Thoracic aorta (tissue), 2 donors: ENCODE results near the gene FSCN2. TPM values are rescaled to one million over a fixed set of nuclear protein-coding genes. Genes with fewer than 3 reads are reported as not detected.

Experiments used
- ATAC-seq: fragments of 150-250 bp; one replicate; pipeline ENCODE4 v1.8.0; 2017; ENCODE audit warnings: low read depth; ENCODE audit not compliant: insufficient number of reproducible peaks, low FRiP score
- DNase-seq: peaks from one replicate; pipeline ENCODE4 v3.0.0-alpha.2; 2020; ENCODE audit warnings: low spot score
- H3K27ac ChIP-seq, 2 donors: fragments of 200-600 bp; sonication (generic); 1 replicate in 1 of 2; 2 replicates in 1 of 2; pipeline ENCODE4 v1.5.1; 2016; ENCODE audit warnings: mild to moderate bottlenecking in 2 of 2, moderate library complexity in 2 of 2
- H3K27me3 ChIP-seq: fragments of 200-600 bp; sonication (generic); replicated peaks from 2 replicates; pipeline ENCODE4 v1.6.0; 2016; ENCODE audit warnings: mild to moderate bottlenecking; ENCODE audit not compliant: insufficient read depth
- H3K36me3 ChIP-seq: fragments of 200-600 bp; sonication (generic); one replicate; pipeline ENCODE4 v1.5.1; 2016
- H3K4me1 ChIP-seq, 2 donors: fragments of 200-600 bp; sonication (generic); 1 replicate in 1 of 2; 2 replicates in 1 of 2; pipeline versions ENCODE4 v1.5.1 to v1.6.0; 2016; ENCODE audit warnings: low read depth in 2 of 2, mild to moderate bottlenecking in 1 of 2; ENCODE audit not compliant: control insufficient read depth in 1 of 2
- H3K4me3 ChIP-seq: fragments of 200-600 bp; sonication (generic); 2 replicates; pipeline ENCODE4 v1.5.1; 2016; ENCODE audit warnings: mild to moderate bottlenecking
- H3K9me3 ChIP-seq: fragments of 200-600 bp; sonication (generic); 2 replicates; pipeline ENCODE4 v1.5.1; 2016
- CTCF ChIP-seq: fragments of 200-600 bp; sonication (generic); IDR thresholded peaks from one replicate; pipeline ENCODE4 v1.5.1; 2019; ENCODE audit warnings: antibody characterized with exemption
- total RNA-seq, 2 donors: library from RNA; depleted of rRNA; stranded (reverse); fragments of >200 nt; gene quantifications; one replicate each; pipeline versions ENCODE4 v1.1.0 to v1.2.3, GENCODE V29; 2016

The FSCN2 gene
- 1 to 10 TPM; 4.2 to 9.2 TPM for total RNA-seq

- peak; percentile 27 for TF ChIP-seq CTCF
- Histone ChIP-seq H3K36me3 (no peaks in the 10 kb centered on the region), H3K27ac (no peak within 1 kb of the TSS), H3K9me3 (no peaks in the 10 kb centered on the region), H3K4me1 (peaks cover 6 to 28% of the 10 kb centered on the region in 2 donors), H3K27me3 (no peaks in the 10 kb centered on the region), H3K4me3 (peak within 1 kb of the TSS; percentile 38)
- ATAC-seq (no peak), DNase-seq (no peak)
Measured at GRCh38 chr17:81527591-81528383, at the start of gene FSCN2. Gene FSCN2, plus strand, starts transcription at chr17:81528377. Its CDS starts 155 bp downstream, at chr17:81528532.

GRCh38 chr17:81479175-81480071, 48.8 kb upstream of the FSCN2 start:
- Histone ChIP-seq H3K4me1 (peaks cover 6 to 32% of the 10 kb centered on the region in 2 donors), H3K4me3 (no peak overlapping the region), H3K9me3 (no peaks in the 10 kb centered on the region), H3K36me3 (no peaks in the 10 kb centered on the region), H3K27me3 (no peaks in the 10 kb centered on the region), H3K27ac (no peak overlapping the region)
- no peak for ATAC-seq
- DNase-seq: no peak
- TF ChIP-seq CTCF: no peak

- Histone ChIP-seq H3K4me3 (peak overlapping the region; percentile 75), H3K36me3 (no peaks in the 10 kb centered on the region), H3K9me3 (no peaks in the 10 kb centered on the region), H3K27me3 (no peaks in the 10 kb centered on the region), H3K4me1 (peaks cover 6 to 32% of the 10 kb centered on the region in 2 donors), H3K27ac (no peak overlapping the region)
- DNase-seq: no peak
- TF ChIP-seq CTCF: no peak
- ATAC-seq: no peak
Measured at GRCh38 chr17:81480140-81481072, 47.8 kb upstream of the FSCN2 start.

GRCh38 chr17:81481073-81481799, 46.9 kb upstream of the FSCN2 start:
- H3K9me3 ChIP-seq: no peaks in the 10 kb centered on the region
- H3K36me3 ChIP-seq: no peaks in the 10 kb centered on the region
- no peaks in the 10 kb centered on the region for H3K27me3 ChIP-seq
- peaks cover 6 to 32% of the 10 kb centered on the region in 2 donors for H3K4me1 ChIP-seq
- ATAC-seq (peak; percentile 42), DNase-seq (no peak)
- H3K4me3 ChIP-seq: peak overlapping the region; percentile 75
- TF ChIP-seq CTCF: no peak
- no peak overlapping the region for H3K27ac ChIP-seq
